HCT116 (cell line): ENCODE data around the gene CHD3. TPM values are rescaled to one million over a fixed set of nuclear protein-coding genes. Genes with fewer than 3 reads are reported as not detected.

Experiments
- ATAC-seq: fragments of 200-7000 bp; cut with Tn5 transposase; 2 replicates; pipeline ENCODE4 v1.9.1; 2020; ENCODE audit warnings: mild to moderate bottlenecking, moderate library complexity
- BruUV-seq: library from RNA; stranded (reverse); fragments of 400-500 nt; replicated peaks from 2 replicates; lab custom pipeline; 2021; lab: Mats Ljungman, UMichigan
- CTCF ChIA-PET: fragments of 300-600 bp; sonication (Branson Sonifier 250); formaldehyde crosslinking; loops from one replicate; lab custom pipeline; 2021; ENCODE audit warnings: antibody characterized with exemption; lab: Charles Lee
- POLR2A ChIA-PET: fragments of 300-600, 350-600 bp; sonication (Branson Sonifier 250); formaldehyde crosslinking; loops from one replicate; lab custom pipeline; 2021; ENCODE audit warnings: antibody characterized with exemption; lab: Charles Lee
- RAD21 ChIA-PET, 2 experiments: fragments of 300-600 bp; sonication (Branson Sonifier 250); formaldehyde crosslinking; loops; one replicate each; lab custom pipeline; 2023; ENCODE audit warnings: low total read pairs in 2 of 2; ENCODE audit not compliant: uncharacterized antibody in 2 of 2, unreplicated experiment in 2 of 2, low non-redundant PET in 1 of 2; lab: Charles Lee
- DNase-seq: peaks from one replicate; pipeline ENCODE4 v3.0.0-alpha.2; 2010; ENCODE audit warnings: low read depth, low spot score
- H2AFZ ChIP-seq: fragments of 200-600 bp; shearing (Covaris generic), sonication (generic); 2 replicates; pipeline ENCODE4 v1.6.1; 2017; ENCODE audit warnings: low read depth, mixed run types, mixed read lengths, antibody characterized with exemption, low read length; ENCODE audit not compliant: poor library complexity, severe bottlenecking
- H3K27ac ChIP-seq: 2 replicates; pipeline ENCODE4 v1.5.1; 2012; ENCODE audit warnings: low read depth, low read length
- H3K27me3 ChIP-seq: fragments of 200-600 bp; sonication (generic); 2 replicates; pipeline ENCODE4 v1.6.1; 2016; ENCODE audit warnings: mixed run types, low read length, mixed read lengths; ENCODE audit not compliant: insufficient read depth
- H3K36me3 ChIP-seq, 2 experiments: fragments of 200-500 bp in 1 of 2; fragments of 200-600 bp in 1 of 2; sonication (Bioruptor generic) in 1 of 2; sonication (generic) in 1 of 2; 2 replicates each; pipeline versions ENCODE4 v1.5.1 to v1.6.1; 2014 to 2016; ENCODE audit warnings: low read length in 2 of 2, inconsistent platforms in 1 of 2, mixed read lengths in 1 of 2, mixed run types in 1 of 2; ENCODE audit not compliant: insufficient read depth in 2 of 2, control insufficient read depth in 1 of 2
- H3K4me1 ChIP-seq, 2 experiments: fragments of 200-600 bp in 1 of 2; sonication (generic) in 1 of 2; 2 replicates each; pipeline versions ENCODE4 v1.5.1 to v1.6.1; 2012 to 2017; ENCODE audit warnings: low read length in 2 of 2, inconsistent platforms in 1 of 2, mild to moderate bottlenecking in 1 of 2, mixed read lengths in 1 of 2, mixed run types in 1 of 2, moderate library complexity in 1 of 2; ENCODE audit not compliant: insufficient read depth in 2 of 2, control insufficient read depth in 1 of 2
- H3K4me2 ChIP-seq: fragments of 200-600 bp; sonication (generic); 2 replicates; pipeline ENCODE4 v1.6.1; 2017; ENCODE audit warnings: mixed run types, low read length, mixed read lengths
- H3K4me3 ChIP-seq, 2 experiments: fragments of 200-600 bp in 1 of 2; sonication (generic) in 1 of 2; replicated peaks in 1 of 2; 2 replicates each; pipeline ENCODE4 v1.5.1; 2011 to 2016; ENCODE audit warnings: low read length in 2 of 2, control low read depth in 1 of 2, low read depth in 1 of 2, mild to moderate bottlenecking in 1 of 2, mixed read lengths in 1 of 2, mixed run types in 1 of 2
- H3K79me2 ChIP-seq: fragments of 200-600 bp; sonication (generic); 2 replicates; pipeline ENCODE4 v1.6.1; 2017; ENCODE audit warnings: mild to moderate bottlenecking, mixed run types, low read length, moderate library complexity, mixed read lengths; ENCODE audit not compliant: insufficient read depth
- H3K9ac ChIP-seq: fragments of 200-600 bp; sonication (generic); 2 replicates; pipeline ENCODE4 v1.6.1; 2016; ENCODE audit warnings: low read length, mixed read lengths
- H3K9me2 ChIP-seq: fragments of 200-600 bp; sonication (generic), shearing (Covaris generic); 2 replicates; pipeline ENCODE4 v1.6.1; 2017; ENCODE audit warnings: mixed run types, mild to moderate bottlenecking, moderate library complexity; ENCODE audit not compliant: insufficient read depth
- H3K9me3 ChIP-seq, 2 experiments: fragments of 200-500 bp in 1 of 2; fragments of 200-600 bp in 1 of 2; sonication (Bioruptor generic) in 1 of 2; sonication (generic) in 1 of 2; 2 replicates each; pipeline ENCODE4 v1.6.1; 2014 to 2017; ENCODE audit warnings: low read length in 2 of 2, mixed read lengths in 2 of 2, inconsistent platforms in 1 of 2, low read depth in 1 of 2, mild to moderate bottlenecking in 1 of 2, mixed run types in 1 of 2, moderate library complexity in 1 of 2; ENCODE audit not compliant: control insufficient read depth in 1 of 2, insufficient read depth in 1 of 2
- H4K20me1 ChIP-seq: fragments of 200-600 bp; sonication (generic), shearing (Covaris generic); 2 replicates; pipeline ENCODE4 v1.6.1; 2017; ENCODE audit warnings: mixed run types, mild to moderate bottlenecking, moderate library complexity; ENCODE audit not compliant: insufficient read depth
- CBX3 ChIP-seq: IDR thresholded peaks from 2 replicates; pipeline ENCODE4 v1.6.1; 2012; ENCODE audit warnings: low read depth
- ELF1 ChIP-seq: IDR thresholded peaks from 2 replicates; pipeline ENCODE4 v1.6.1; 2012; ENCODE audit warnings: low read depth, borderline replicate concordance
- SIN3A ChIP-seq: IDR thresholded peaks from 2 replicates; pipeline ENCODE4 v1.6.1; 2012; ENCODE audit warnings: low read depth
- TCF7L2 ChIP-seq: IDR thresholded peaks from 2 replicates; pipeline ENCODE4 v1.7.0; 2011; ENCODE audit warnings: borderline replicate concordance, inconsistent platforms; ENCODE audit not compliant: insufficient read depth, insufficient read length; ENCODE audit errors: extremely low read depth
- YY1 ChIP-seq: IDR thresholded peaks from 2 replicates; pipeline ENCODE4 v1.6.1; 2011; ENCODE audit warnings: low read length, low read depth, moderate library complexity, mild to moderate bottlenecking; ENCODE audit not compliant: insufficient replicate concordance; ENCODE audit errors: extremely low read depth
- ZFX ChIP-seq: fragments of 450-650 bp; IDR thresholded peaks from 2 replicates; pipeline ENCODE4 v1.6.1; 2017
- intact Hi-C: fragments of 100-400 bp; cut with micrococcal nuclease; formaldehyde crosslinking; loops from 2 replicates; pipeline ENCODE4 v1.10.0; 2022
- total RNA-seq: library from RNA; stranded (reverse); gene quantifications from one replicate; pipeline ENCODE4 v1.2.1, GENCODE V29; 2021; ENCODE audit not compliant: unreplicated experiment
- TF ChIP-seq, protein P1 (sequence below): IDR thresholded peaks from 2 replicates; pipeline ENCODE4 v1.6.1; 2012; ENCODE audit warnings: low read depth
- TF ChIP-seq, protein P2 (sequence below): IDR thresholded peaks from 2 replicates; pipeline ENCODE4 v1.6.1; 2012
- TF ChIP-seq, protein P3 (sequence below): IDR thresholded peaks from 2 replicates; pipeline ENCODE4 v1.6.1; 2011; ENCODE audit warnings: mild to moderate bottlenecking, low read length, moderate library complexity; ENCODE audit not compliant: insufficient replicate concordance; ENCODE audit errors: extremely low read depth

Gene CHD3
- total RNA-seq, 1 experiment from 2014 or later = 54.8 TPM

DNA sequence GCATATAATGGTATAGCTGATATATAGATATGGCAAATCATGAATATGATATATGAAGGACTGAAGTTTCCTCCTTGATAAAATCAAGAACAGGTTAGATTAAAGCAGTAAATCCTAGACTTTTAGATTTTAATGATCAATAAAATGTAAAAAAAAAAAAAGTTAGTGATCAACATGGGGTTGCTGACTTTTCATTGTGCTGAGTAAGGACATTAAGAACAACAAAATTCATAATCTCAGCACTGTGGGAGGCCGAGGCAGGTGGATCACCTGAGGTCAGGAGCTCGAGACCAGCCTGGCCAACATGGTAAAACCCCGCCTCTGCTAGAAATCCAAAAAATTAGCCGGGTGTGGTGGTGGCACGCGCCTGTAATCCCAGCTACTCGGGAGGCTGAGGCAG, 10.4 kb upstream of the CHD3 start:
- TF ChIP-seq TCF7L2 (no peak), ZFX (no peak)
- TF ChIP-seq, all 23 proteins: peak for 0
- no peaks in the 10 kb centered on the region for H3K79me2 ChIP-seq
- DNase-seq (no peak), ATAC-seq (no peak)
- H3K9ac ChIP-seq = no peak overlapping the region
- ChIA-PET CTCF (no interaction called here), POLR2A (no interaction called here), RAD21 (no interaction called here)
- H3K4me1 ChIP-seq = no peaks in the 10 kb centered on the region
- no peaks in the 10 kb centered on the region for H3K9me3 ChIP-seq
- no peak overlapping the region for H3K4me3 ChIP-seq
- H3K9me2 ChIP-seq = no peaks in the 10 kb centered on the region
- intact Hi-C loops = no loop called here
- H3K36me3 ChIP-seq = peaks cover 0 to 3% of the 10 kb centered on the region in 2 experiments; a peak in 2 of 4 replicates
- no peak overlapping the region for H3K27ac ChIP-seq
- no TSS peak for BruUV-seq
- H3K27me3 ChIP-seq = no peaks in the 10 kb centered on the region
- no peaks in the 10 kb centered on the region for H4K20me1 ChIP-seq
- H2AFZ ChIP-seq = no peak overlapping the region
- no peak overlapping the region for H3K4me2 ChIP-seq

DNA sequence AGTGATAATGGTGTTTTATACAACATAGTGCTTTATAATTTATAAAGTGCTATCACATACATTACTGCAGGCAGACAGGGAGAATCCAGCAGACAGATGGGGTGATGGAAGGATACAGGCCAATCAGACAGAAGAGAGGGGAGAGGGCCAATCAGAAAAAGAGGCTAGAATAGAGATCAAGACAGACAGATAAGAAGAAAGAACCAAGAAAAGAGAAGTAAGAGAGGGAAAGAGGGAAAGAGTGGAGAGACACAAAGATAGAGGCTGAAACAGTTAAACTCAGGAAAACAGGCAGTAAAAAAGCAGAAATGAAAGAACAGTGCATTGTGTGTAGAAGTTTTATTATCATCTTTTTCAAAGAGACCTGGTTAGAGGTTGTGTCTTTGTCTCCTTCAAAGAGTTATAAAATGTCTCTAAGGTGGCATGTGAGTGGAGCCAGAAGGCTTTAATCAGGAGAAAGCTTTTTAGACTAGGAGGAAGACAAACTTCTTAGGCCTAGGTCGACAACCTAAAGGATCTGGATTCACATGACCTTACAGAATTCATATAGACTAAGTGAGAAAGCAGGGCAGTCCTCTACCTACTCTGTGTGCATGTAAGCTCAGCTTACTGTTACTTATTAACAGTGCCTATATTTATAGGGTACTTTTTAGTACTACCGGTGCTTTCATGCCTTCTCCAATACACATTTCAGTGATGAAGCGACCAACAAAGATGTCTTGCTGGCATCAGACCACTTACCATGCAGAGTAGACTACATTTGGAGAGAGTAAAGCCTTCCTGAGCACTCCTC, 8.3 kb upstream of the CHD3 start:
- BruUV-seq = no TSS peak
- Histone ChIP-seq H3K36me3 (peaks cover 0 to 3% of the 10 kb centered on the region in 2 experiments; a peak in 2 of 4 replicates), H3K27me3 (no peaks in the 10 kb centered on the region), H2AFZ (no peak overlapping the region), H3K9me3 (no peaks in the 10 kb centered on the region), H3K9me2 (no peaks in the 10 kb centered on the region), H3K4me3 (no peak overlapping the region), H3K4me1 (peaks cover 9% of the 10 kb centered on the region in 2 experiments), H3K4me2 (no peak overlapping the region), H3K9ac (no peak overlapping the region), H3K79me2 (no peaks in the 10 kb centered on the region), H3K27ac (no peak overlapping the region), H4K20me1 (no peaks in the 10 kb centered on the region)
- ChIA-PET RAD21 (no interaction called here), POLR2A (no interaction called here), CTCF (no interaction called here)
- ATAC-seq (no peak), DNase-seq (no peak)
- TF ChIP-seq, protein P1, sequence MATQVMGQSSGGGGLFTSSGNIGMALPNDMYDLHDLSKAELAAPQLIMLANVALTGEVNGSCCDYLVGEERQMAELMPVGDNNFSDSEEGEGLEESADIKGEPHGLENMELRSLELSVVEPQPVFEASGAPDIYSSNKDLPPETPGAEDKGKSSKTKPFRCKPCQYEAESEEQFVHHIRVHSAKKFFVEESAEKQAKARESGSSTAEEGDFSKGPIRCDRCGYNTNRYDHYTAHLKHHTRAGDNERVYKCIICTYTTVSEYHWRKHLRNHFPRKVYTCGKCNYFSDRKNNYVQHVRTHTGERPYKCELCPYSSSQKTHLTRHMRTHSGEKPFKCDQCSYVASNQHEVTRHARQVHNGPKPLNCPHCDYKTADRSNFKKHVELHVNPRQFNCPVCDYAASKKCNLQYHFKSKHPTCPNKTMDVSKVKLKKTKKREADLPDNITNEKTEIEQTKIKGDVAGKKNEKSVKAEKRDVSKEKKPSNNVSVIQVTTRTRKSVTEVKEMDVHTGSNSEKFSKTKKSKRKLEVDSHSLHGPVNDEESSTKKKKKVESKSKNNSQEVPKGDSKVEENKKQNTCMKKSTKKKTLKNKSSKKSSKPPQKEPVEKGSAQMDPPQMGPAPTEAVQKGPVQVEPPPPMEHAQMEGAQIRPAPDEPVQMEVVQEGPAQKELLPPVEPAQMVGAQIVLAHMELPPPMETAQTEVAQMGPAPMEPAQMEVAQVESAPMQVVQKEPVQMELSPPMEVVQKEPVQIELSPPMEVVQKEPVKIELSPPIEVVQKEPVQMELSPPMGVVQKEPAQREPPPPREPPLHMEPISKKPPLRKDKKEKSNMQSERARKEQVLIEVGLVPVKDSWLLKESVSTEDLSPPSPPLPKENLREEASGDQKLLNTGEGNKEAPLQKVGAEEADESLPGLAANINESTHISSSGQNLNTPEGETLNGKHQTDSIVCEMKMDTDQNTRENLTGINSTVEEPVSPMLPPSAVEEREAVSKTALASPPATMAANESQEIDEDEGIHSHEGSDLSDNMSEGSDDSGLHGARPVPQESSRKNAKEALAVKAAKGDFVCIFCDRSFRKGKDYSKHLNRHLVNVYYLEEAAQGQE = no peak
- TF ChIP-seq CBX3 (no peak), YY1 (no peak), ELF1 (no peak), SIN3A (no peak)
- TF ChIP-seq, protein P2, sequence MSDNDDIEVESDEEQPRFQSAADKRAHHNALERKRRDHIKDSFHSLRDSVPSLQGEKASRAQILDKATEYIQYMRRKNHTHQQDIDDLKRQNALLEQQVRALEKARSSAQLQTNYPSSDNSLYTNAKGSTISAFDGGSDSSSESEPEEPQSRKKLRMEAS = no peak
- TF ChIP-seq, protein P3, sequence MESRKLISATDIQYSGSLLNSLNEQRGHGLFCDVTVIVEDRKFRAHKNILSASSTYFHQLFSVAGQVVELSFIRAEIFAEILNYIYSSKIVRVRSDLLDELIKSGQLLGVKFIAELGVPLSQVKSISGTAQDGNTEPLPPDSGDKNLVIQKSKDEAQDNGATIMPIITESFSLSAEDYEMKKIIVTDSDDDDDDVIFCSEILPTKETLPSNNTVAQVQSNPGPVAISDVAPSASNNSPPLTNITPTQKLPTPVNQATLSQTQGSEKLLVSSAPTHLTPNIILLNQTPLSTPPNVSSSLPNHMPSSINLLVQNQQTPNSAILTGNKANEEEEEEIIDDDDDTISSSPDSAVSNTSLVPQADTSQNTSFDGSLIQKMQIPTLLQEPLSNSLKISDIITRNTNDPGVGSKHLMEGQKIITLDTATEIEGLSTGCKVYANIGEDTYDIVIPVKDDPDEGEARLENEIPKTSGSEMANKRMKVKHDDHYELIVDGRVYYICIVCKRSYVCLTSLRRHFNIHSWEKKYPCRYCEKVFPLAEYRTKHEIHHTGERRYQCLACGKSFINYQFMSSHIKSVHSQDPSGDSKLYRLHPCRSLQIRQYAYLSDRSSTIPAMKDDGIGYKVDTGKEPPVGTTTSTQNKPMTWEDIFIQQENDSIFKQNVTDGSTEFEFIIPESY = no peak
- intact Hi-C loops = no loop called here
